NK-92 (cell line): Measurements from ENCODE around the gene LRRC4B.
"Not testable (repeated sequence)": the region's sequence is repeated elsewhere in the genome, so short reads cannot be mapped to it uniquely, and the experiment has no call there.

ENCODE experiments used
- DNase-seq: peaks from one replicate; lab custom pipeline; 2025; ENCODE audit not compliant: unreplicated experiment; lab: John Stamatoyannopoulos, UW

Gene LRRC4B, protein sequence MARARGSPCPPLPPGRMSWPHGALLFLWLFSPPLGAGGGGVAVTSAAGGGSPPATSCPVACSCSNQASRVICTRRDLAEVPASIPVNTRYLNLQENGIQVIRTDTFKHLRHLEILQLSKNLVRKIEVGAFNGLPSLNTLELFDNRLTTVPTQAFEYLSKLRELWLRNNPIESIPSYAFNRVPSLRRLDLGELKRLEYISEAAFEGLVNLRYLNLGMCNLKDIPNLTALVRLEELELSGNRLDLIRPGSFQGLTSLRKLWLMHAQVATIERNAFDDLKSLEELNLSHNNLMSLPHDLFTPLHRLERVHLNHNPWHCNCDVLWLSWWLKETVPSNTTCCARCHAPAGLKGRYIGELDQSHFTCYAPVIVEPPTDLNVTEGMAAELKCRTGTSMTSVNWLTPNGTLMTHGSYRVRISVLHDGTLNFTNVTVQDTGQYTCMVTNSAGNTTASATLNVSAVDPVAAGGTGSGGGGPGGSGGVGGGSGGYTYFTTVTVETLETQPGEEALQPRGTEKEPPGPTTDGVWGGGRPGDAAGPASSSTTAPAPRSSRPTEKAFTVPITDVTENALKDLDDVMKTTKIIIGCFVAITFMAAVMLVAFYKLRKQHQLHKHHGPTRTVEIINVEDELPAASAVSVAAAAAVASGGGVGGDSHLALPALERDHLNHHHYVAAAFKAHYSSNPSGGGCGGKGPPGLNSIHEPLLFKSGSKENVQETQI

DNA sequence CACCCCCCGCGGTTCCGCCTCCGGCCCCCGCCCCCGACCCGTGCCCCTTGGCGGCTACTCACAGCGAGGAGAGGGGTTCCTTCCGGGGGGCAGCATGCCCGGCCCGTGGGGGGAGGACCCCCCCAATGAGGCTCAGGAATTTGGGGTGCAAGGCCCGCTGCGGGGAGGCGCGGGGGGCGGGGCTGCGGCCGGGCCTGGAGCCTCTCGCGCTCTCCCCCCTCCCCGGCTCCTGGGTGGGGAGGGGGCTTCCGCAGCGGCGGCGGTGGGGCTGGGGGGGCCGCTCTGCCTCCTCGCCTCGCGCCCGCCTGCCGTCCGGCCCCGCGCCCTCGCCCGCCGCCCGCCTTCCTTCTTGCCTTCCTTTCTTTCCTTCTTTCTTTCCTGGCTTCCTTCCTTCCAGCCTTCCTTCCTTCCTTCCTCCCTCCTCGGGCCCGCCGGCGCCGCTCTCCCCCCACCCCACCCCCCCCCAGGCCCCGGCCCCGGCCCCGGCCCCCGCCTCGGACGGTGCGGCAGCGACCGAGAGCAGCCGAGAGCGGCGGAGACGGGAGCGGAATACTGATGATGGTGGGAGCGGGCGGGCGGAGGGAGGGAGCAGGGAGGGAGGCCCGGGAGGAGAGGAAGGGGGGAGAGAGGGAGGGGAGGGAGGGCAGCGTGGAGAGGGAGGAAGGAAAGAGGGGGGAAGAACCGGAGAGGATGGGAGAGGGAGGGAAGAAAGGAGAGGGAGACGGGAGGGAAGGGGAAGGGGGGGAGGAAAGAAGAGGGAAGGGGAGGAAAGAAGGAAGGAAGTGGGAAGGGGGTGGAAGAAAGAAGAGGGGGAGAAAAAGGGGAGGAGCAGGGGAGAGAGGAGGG lies at the start of gene LRRC4B:
TSS of gene LRRC4B (minus strand) at position 554 of the 846 bp plus-strand sequence. CDS start 19,597 bp downstream, outside the sequence.
- DNase-seq = no peak

DNA sequence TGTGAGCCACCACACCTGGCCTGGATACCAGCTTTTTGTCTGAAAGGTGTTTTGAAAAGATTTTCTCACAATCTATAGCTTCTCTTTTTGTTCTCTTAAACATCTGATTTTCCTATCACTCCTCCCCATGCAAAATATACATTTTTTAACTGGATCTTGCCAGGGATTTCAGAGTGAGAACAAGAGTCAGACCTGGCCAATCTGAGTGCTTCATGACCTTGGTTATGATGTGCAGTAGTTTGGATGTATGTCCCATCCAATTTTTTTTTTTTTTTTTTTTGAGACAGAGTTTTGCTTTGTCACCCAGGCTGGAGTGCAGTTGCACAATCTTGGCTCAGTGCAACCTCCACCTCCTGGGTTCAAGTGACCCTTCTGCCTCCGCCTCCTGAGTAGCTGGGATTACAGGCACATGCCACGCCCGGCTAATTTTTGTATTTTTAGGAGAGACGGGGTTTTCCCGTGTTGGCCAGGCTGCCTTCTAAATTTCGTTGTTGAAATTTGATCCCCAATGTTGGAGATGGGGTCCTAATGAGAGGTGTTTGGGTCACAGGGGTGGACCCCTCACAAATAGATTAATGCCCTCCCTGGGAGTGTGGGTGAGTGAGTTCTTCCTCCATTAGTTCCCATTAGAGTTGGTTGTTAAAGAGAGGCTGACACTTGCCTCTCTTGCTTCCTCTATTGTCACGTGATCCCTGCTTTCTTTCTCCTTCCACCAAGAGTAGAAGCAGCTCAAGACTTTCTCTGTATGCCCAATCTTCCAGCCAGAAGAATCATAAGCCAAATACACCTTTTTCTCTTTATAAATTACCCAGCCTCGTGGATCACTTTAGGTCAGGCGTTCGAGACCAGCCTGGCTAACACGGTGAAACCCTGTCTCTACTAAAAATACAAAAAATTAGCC lies 44.5 kb upstream of the LRRC4B start:
- not testable (repeated sequence) for DNase-seq

DNA sequence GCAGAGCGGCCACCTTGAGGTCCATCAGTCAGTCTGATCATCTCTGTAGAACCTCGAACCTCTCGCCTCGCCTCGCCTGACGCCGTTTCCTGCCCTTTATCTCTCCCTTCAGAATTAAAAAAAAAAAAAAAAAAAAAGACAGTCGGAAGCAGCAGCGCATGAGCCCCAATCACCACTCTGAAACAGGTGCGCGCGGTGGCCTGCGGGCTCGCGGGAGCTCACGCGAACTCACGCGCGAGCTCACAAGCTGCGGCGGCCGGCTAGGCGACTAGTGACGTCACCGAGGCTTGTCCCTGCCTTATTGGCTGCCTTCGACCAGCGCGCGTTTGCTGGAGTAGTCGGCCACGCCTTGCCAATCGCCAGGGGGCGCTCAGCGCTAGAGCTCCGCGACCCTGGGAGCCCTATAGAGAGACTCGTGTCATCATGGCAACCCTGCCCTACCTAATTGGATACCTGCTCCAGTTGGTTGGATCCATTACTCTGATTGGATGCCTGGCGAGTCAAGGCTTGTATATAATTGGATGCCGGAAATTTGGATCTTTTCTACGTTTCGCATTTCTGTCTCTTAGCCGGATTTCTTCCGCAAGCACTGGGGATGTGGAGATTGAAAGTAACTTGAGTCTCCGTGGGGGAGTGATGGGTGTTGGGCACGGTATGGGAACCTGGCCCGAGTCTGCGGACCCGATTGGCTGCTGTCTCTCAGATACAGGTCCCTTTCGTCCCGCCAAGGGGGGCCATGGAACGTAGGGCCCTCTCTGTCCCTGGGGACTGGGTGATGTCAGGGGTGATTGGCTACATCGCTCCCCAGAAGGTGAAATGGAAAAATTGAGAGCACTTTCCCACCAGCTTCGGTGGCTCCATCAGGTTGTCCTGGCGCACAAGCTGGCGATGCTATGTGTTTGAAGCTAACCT lies 39.9 kb upstream of the LRRC4B start:
- DNase-seq = no peak

DNA sequence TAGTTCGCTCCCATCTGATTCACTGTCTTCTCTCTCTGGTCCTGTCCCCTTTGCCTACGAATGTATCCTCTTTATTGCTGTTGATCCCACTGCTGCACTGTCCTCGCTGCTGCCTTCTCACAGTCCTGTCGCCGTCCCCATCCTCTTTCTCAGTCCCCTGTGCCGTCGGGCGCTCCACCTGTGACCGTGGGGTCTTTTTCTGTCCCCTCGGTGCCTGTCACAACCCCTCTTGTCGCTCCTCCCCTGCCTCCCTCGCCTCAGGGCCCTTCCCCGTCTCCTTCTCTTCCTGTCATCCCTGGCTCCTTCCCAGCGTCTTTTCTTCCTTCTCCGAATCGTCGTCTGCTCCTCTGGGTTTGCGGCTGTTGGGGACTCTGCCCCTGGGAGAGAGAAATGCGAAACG lies 39.2 kb upstream of the LRRC4B start:
- DNase-seq = no peak

DNA sequence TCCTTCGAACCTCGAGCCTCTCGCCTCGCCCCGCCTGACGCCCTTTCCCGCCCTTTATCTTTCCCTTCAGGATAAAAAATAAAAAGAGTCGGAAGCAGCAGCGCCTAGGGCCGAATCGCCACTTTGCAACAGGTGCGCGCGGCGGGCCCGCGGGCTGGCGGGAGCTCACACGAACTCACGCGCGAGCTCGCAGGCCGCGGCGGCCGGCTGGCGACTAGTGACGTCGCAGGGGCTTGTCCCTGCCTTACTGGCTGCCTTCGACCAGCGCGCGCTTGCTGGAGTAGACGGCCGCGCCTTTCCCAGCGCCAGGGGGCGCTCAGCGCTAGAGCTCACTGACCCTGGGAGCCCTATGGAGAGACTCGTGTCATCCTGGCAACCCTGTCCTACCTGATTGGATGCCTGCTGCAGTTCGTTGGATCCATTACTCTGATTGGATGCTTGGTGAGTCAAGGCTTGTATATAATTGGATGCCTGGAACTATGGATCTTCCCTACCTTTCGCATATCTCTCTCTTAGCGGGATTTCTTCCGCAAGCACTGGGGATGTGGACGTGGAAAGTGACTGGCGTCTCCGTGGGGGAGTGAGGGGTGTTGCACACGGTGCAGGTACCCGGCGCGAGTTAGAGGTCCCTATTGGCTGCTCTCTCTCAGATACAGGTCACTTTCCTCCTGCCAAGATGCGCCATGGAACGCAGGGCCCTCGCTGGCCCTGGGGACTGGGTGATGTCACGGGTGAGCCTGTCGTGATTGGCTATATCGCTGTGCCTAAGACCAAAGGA lies 38.0 kb upstream of the LRRC4B start:
- not testable (repeated sequence) for DNase-seq

DNA sequence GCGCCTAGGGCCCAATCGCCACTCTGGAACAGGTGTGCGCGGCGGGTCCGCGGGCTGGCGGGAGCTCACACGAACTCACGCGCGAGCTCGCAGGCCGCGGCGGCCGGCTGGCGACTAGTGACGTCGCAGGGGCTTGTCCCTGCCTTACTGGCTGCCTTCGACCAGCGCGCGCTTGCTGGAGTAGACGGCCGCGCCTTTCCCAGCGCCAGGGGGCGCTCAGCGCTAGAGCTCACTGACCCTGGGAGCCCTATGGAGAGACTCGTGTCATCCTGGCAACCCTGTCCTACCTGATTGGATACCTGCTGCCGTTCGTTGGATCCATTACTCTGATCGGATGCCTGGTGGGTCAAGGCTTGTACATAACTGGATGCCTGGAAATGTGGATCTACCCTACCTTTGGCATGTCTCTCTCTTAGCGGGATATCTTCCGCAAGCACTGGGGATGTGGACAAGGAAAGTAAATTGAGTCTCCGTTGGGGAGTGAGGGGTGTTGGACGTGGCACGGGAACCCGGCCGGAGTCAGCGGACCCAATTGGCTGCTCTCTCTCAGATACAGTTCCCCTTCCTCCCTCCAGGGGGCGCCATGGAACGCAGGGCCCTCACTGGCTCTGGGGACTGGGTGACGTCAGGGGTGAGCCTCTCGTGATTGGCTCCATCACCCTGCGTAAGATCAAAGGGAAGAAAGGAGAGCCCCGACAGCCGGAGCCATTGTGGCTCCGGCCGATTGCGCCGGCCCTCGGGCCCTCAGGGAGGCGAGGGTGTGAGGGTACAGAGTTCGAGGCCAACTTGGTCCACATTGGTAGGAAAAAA lies 36.2 kb upstream of the LRRC4B start:
- not testable (repeated sequence) for DNase-seq

DNA sequence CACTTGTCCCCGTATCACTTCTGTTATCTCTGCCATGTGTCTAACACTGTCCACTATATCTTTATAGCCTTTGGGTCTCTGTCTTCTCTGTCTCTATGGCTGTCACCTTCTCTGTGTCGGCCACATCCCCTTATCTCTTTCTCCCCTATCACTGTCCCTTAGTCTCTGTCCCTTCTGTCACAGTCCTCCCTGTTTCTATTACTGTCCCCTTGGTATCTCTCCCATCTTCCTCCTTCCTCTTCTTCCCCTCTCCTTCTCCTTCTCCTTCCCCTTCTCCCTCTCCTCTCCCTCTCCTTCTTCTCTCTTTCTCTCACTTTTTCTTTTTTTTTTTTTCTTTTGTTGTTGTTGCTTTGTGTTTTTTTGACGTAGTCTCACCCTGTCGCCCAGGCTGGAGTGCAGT lies 34.7 kb upstream of the LRRC4B start:
- DNase-seq = no peak

DNA sequence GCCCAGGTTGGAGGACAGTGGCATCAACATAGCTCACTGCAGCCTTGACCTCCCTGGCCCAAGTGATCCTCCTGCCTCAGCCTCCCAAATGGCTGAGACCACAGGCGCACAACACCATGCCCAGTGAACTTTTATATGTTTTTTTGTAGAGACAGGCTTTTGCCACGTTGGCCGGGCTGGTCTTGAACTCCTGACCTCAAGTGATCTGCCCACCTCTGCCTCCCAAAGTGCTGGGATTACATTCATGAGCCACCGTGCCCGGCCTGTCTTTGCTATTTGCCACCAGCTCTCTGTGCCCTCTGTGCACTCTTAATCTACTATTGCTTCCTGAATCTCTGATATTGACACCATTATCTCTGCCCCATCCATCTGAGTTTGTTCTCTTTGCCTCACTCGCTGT lies 34.3 kb upstream of the LRRC4B start:
- DNase-seq = no peak

DNA sequence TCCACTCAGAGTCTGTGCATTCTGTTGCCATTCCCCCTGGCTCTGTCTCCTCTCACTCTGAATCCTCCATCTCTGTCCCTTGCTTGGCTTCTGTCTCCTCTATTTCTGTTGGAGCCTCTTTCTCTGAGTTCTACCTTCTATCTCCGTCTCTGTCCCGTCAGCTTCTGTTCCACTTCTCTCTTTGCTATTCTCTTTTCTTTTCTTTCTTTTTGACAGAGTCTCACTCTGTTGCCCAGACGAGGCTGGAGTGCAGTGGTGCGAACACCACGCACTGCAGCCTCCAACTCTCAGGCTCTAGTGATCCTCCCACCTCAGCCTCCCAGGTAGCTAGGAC lies 33.8 kb upstream of the LRRC4B start:
- no peak for DNase-seq

DNA sequence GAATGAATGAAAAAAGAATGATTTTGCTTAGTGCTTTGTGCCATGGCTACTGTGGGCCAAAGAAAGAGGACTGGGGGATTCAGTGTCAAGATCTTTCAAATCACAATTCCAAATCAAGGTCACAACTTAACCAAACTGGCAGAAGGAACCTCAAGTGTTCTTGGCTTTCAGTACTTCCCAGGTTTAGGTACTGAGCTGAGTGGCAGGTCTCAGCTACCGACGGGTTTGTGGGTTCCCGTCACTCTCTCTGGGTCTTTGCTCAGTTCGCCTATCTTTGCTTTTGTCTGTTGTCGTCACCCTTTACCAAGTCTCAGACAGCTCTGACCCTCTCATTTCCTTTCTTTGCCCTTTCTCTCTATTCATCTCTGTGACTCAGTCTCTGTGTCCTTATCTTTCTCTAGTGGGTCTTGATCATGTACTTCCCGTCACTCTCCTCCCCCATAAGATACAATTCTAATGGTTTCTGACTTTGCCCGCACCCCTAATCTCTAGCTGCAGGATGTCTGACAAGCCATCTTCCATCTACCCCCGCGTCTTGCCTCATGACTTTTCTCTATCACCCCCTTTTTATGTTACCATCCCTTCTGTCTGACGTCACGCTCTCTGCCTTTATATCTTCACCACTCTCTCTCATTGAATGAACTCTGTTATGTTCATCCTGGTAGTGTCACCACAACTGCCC lies 33.3 kb upstream of the LRRC4B start:
- no peak for DNase-seq

DNA sequence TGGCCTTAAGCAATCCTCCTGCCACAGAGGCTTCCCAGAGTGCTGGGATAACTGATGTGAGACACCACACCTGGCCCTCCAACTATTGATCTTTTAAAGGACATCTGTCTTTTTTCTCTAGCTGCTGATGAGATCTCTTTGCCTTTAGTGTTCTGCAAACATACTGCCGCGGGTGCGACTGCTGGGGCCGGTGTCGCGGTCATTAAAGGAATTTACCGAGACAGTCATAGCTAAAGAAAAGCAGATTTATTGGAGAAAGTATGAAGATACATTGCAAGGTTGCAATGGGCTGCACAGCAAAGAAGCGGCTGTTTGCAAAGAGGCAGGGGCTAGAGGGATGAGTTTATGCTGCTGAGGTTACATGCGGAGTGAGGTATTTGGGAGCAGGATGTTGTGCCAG lies 31.2 kb upstream of the LRRC4B start:
- DNase-seq = no peak

DNA sequence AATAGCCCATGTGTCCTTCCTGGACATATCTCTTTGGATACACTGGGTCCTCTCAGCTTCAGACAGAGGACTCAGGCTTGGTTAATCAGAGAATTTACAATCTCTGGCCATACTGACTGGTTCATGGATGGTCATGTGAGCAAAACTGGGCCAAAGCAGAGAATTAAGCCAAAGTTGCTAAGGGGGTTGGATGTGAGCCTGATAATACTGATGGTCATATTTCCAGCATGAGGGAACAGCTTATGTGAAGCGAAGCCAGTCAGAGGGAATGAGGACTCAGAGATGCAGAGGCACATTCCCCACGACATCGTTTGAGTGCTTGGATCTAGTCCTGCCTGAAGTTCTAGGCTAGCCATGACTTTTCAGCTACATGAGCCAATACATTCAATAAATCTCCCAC lies 22.0 kb upstream of the LRRC4B start:
- no peak for DNase-seq

DNA sequence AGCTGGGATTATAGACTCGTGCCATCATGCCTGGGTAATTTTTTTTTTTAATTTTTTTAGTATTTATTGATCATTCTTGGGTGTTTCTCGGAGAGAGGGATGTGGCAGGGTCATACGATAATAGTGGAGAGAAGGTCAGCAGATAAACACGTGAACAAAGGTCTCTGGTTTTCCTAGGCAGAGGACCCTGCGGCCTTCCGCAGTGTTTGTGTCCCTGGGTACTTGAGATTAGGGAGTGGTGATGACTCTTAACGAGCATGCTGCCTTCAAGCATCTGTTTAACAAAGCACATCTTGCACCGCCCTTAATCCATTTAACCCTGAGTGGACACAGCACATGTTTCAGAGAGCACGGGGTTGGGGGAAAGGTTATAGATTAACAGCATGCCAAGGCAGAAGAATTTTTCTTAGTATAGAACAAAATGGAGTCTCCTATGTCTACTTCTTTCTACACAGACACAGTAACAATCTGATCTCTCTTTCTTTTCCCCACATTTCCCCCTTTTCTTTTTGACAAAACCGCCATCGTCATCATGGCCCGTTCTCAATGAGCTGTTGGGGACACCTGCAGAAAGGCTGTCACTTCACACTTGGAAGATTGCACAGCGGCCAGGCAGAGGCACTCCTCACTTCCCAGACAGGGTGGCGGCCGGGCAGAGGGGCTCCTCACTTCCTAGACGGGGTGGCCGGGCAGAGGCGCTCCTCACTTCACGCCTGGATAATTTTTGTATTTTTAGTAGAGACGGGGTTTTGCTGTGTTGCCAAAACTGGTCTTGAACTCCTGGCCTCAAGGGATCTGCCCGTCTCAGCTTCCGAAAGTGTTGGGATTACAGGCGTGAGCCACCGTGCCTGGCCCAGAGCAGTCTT lies 13.8 kb upstream of the LRRC4B start:
- DNase-seq = not testable (repeated sequence)

DNA sequence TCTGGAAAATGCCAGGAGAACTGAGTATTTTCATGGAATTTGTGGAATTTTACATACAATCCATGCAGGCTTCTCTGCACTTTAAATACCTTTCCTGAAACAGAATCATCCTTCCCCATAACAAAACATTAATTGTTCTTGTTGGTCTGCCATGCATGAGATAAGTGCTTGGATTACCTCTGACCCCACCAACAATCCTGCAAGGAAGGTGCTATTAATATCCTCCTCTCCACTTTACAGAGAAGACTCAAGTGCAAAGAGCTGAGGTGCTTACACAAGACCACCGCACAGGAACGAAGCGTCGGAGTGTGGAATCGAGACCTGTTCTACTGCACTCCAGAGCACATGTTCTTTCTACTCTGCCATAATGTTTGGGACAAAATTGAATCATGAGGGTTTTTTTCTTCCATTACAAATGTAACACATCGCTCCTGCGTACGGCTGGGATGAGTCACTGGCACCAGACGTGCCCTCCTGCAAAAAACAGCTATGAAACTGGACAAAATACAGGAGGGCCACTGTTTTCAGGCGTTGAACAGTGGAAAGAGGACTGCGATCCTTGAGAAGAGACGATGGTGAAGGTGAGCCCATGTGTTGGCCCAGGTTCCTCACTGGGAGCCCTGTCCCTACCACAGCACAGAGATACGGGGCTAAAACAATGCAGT lies 12.9 kb upstream of the LRRC4B start:
- no peak for DNase-seq

DNA sequence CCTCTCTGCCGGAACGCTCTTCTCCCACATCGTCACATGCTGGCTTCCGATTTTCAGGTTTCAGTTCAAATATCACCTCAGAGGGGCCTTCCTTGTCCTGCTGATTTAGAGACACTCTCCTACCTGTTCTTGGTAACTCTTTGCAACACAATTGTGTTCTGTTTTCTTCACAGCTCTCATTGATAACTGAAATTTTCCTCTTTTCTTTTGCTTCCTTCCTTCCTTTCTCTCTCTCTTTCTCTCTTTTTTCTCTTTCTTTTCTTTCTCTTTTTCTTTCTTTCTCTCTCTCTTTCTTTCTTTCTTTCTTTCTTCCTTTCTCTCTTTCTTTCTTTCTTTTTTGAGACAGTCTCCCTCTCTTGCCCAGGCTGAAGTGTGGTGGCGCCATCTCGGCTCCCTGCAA lies 12.0 kb upstream of the LRRC4B start:
- no peak for DNase-seq

DNA sequence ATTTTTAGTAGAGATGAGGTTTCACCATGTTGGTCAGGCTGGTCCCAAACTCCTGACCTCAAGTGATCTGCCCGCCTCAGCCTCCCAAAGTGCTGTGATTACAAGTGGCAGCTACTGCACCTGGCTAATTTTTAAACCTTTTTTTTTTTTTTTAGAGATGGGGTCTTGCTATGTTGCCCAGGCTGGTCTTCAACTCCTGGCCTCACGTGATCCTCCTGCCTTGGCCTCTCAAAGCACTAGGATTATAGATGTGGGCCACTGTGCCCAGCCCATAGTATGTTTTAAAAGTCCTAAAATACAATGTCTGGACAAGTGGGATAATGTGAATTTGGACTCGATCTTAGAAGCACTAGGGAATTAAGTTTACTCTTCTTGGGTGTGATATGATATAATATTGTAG lies 8.5 kb upstream of the LRRC4B start:
- not testable (repeated sequence) for DNase-seq
